Endothelial cell of umbilical vein (primary cell): ENCODE measurements around the gene RNF224. TPM values are rescaled to one million over a fixed set of nuclear protein-coding genes. Genes with fewer than 3 reads are reported as not detected.

ENCODE experiments used
- BruUV-seq: library from RNA; stranded (reverse); fragments of 400-500 nt; replicated peaks from 2 replicates; lab custom pipeline; 2021; lab: Mats Ljungman, UMichigan
- CTCF ChIA-PET: fragments of 300-600, 350-600 bp; sonication (Branson Sonifier 250); formaldehyde crosslinking; loops from one replicate; lab custom pipeline; 2021; ENCODE audit warnings: antibody characterized with exemption, inconsistent platforms; lab: Charles Lee
- POLR2A ChIA-PET: fragments of 300-600, 350-600 bp; sonication (Branson Sonifier 250); formaldehyde crosslinking; loops from one replicate; lab custom pipeline; 2021; ENCODE audit warnings: antibody characterized with exemption, inconsistent platforms; lab: Charles Lee
- DNase-seq: peaks from one replicate; pipeline ENCODE4 v3.0.0-alpha.2; 2011; ENCODE audit warnings: low read depth, low spot score
- FAIRE-seq: peaks from 2 replicates; lab custom pipeline; 2011; peaks lifted over from hg19 to GRCh38; lab: Jason Lieb, UNC
- H2AFZ ChIP-seq: 2 replicates; pipeline ENCODE4 v1.6.0; 2012; ENCODE audit warnings: low read depth, low read length, control low read depth, inconsistent platforms
- H3K27ac ChIP-seq: 2 replicates; pipeline ENCODE4 v1.5.1; 2011; ENCODE audit warnings: low read depth, mild to moderate bottlenecking, control low read depth, low read length, moderate library complexity; ENCODE audit not compliant: insufficient read depth
- H3K27me3 ChIP-seq, 2 experiments: 2 replicates each; pipeline versions ENCODE4 v1.6.0 to v1.6.1; 2011; ENCODE audit warnings: low read length in 2 of 2, mixed read lengths in 1 of 2; ENCODE audit not compliant: control insufficient read depth in 2 of 2, insufficient read depth in 2 of 2
- H3K36me3 ChIP-seq, 2 experiments: 2 replicates in 1 of 2; 3 replicates in 1 of 2; pipeline ENCODE4 v1.5.1; 2011; ENCODE audit warnings: low read length in 2 of 2, mild to moderate bottlenecking in 1 of 2, moderate library complexity in 1 of 2; ENCODE audit not compliant: control insufficient read depth in 2 of 2, insufficient read depth in 2 of 2; ENCODE audit errors: extremely low read depth in 1 of 2
- H3K4me1 ChIP-seq: 3 replicates; pipeline ENCODE4 v1.5.1; 2011; ENCODE audit warnings: mild to moderate bottlenecking, low read length; ENCODE audit not compliant: control insufficient read depth, insufficient read depth; ENCODE audit errors: extremely low read depth
- H3K4me2 ChIP-seq: 2 replicates; pipeline ENCODE4 v1.6.1; 2011; ENCODE audit warnings: low read length, control low read depth, mixed read lengths; ENCODE audit not compliant: insufficient read depth
- H3K4me3 ChIP-seq, 3 experiments: fragments of 200-600 bp in 1 of 3; sonication (generic), shearing (Covaris generic) in 1 of 3; replicated peaks in 1 of 3; 2 replicates each; pipeline ENCODE4 v1.5.1; 2011 to 2016; ENCODE audit warnings: control low read depth in 3 of 3, low read length in 3 of 3, mild to moderate bottlenecking in 2 of 3, inconsistent platforms in 1 of 3, low read depth in 1 of 3, moderate library complexity in 1 of 3; ENCODE audit not compliant: insufficient read depth in 1 of 3
- H3K79me2 ChIP-seq: 2 replicates; pipeline ENCODE4 v1.6.0; 2012; ENCODE audit warnings: low read length, inconsistent platforms; ENCODE audit not compliant: control insufficient read depth, insufficient read depth
- H3K9ac ChIP-seq: replicated peaks from 2 replicates; pipeline ENCODE3; 2011; ENCODE audit warnings: low read length, control low read depth; ENCODE audit not compliant: insufficient read depth; ENCODE audit errors: extremely low read depth
- H3K9me1 ChIP-seq: replicated peaks from 3 replicates; pipeline ENCODE4 v1.6.0; 2011; ENCODE audit warnings: mild to moderate bottlenecking, low read length; ENCODE audit not compliant: control insufficient read depth, insufficient read depth; ENCODE audit errors: extremely low read depth
- H3K9me3 ChIP-seq: replicated peaks from 2 replicates; pipeline ENCODE4 v1.5.1; 2012; ENCODE audit warnings: low read length, inconsistent platforms; ENCODE audit not compliant: control insufficient read depth, insufficient read depth
- H4K20me1 ChIP-seq: replicated peaks from 2 replicates; pipeline ENCODE3; 2011; ENCODE audit warnings: mild to moderate bottlenecking, low read length; ENCODE audit not compliant: control insufficient read depth, insufficient read depth; ENCODE audit errors: extremely low read depth
- EZH2 ChIP-seq: IDR thresholded peaks from 2 replicates; pipeline ENCODE4 v1.6.1; 2012; ENCODE audit warnings: borderline replicate concordance, low read depth, mild to moderate bottlenecking, moderate library complexity, low read length, inconsistent platforms; ENCODE audit not compliant: severe bottlenecking
- FOS ChIP-seq: IDR thresholded peaks from 2 replicates; pipeline ENCODE4 v1.6.1; 2011; ENCODE audit warnings: mild to moderate bottlenecking, low read length, moderate library complexity, borderline replicate concordance; ENCODE audit not compliant: insufficient read depth
- GATA2 ChIP-seq: IDR thresholded peaks from 2 replicates; pipeline ENCODE4 v1.7.0; 2011; ENCODE audit warnings: low read depth, mild to moderate bottlenecking, moderate library complexity, mixed read lengths, low read length; ENCODE audit not compliant: insufficient read length, insufficient read depth
- JUN ChIP-seq: IDR thresholded peaks from 2 replicates; pipeline ENCODE4 v1.6.1; 2011; ENCODE audit warnings: borderline replicate concordance, low read depth; ENCODE audit not compliant: insufficient read length, insufficient read depth
- MYC ChIP-seq: IDR thresholded peaks from one replicate; pipeline ENCODE4 v1.6.1; 2011; ENCODE audit warnings: mild to moderate bottlenecking, low read depth, low read length
- POLR2A ChIP-seq: IDR thresholded peaks from 2 replicates; pipeline ENCODE4 v1.6.1; 2012; ENCODE audit warnings: low read depth, mild to moderate bottlenecking, control low read depth, low read length
- POLR2AphosphoS5 ChIP-seq: IDR thresholded peaks from 2 replicates; pipeline ENCODE4 v1.6.1; 2012; ENCODE audit warnings: low read depth, mild to moderate bottlenecking, control low read depth, low read length, moderate library complexity; ENCODE audit not compliant: insufficient read depth
- dilution Hi-C: fragments of 300-500 bp; cut with MboI; formaldehyde crosslinking; loops from one replicate; pipeline ENCODE4 v1.15.0; 2019; ENCODE audit warnings: low sequenced_read_pairs; ENCODE audit not compliant: extremely low pct_ligation_motif_present
- intact Hi-C: fragments of 100-400 bp; cut with micrococcal nuclease; formaldehyde crosslinking; loops from one replicate; pipeline ENCODE4 v1.10.0; 2022
- polyA plus RNA-seq, 4 experiments: library from polyadenylated mRNA; depleted of rRNA in 3 of 4; stranded (reverse) in 3 of 4; unstranded in 1 of 4; fragments of >200 nt; gene quantifications; 2 replicates each; pipeline versions ENCODE4 v1.2.1 to v1.2.3, GENCODE V29; 2011 to 2012; ENCODE audit warnings: missing spikeins in 1 of 4
- total RNA-seq: library from RNA; stranded (reverse); gene quantifications from 2 replicates; pipeline ENCODE4 v1.2.3, GENCODE V29; 2021
- TF ChIP-seq, protein P1 (sequence below), 2 donors: IDR thresholded peaks; 1 replicate in 1 of 2; 2 replicates in 1 of 2; pipeline ENCODE4 v1.5.1; 2011; ENCODE audit warnings: low read length in 2 of 2, mild to moderate bottlenecking in 2 of 2, moderate library complexity in 2 of 2, control low read depth in 1 of 2, inconsistent platforms in 1 of 2, low read depth in 1 of 2; ENCODE audit not compliant: insufficient read depth in 1 of 2; ENCODE audit errors: extremely low read depth in 1 of 2
- TF ChIP-seq, protein P2 (sequence below): IDR thresholded peaks from 2 replicates; pipeline ENCODE4 v1.6.1; 2011; ENCODE audit not compliant: insufficient read depth, insufficient read length

The RNF224 gene
- total and polyA plus RNA-seq, 2 donors (not counting 3 experiments of a cell fraction or from before 2014, with no cell fraction given): not detected

DNA sequence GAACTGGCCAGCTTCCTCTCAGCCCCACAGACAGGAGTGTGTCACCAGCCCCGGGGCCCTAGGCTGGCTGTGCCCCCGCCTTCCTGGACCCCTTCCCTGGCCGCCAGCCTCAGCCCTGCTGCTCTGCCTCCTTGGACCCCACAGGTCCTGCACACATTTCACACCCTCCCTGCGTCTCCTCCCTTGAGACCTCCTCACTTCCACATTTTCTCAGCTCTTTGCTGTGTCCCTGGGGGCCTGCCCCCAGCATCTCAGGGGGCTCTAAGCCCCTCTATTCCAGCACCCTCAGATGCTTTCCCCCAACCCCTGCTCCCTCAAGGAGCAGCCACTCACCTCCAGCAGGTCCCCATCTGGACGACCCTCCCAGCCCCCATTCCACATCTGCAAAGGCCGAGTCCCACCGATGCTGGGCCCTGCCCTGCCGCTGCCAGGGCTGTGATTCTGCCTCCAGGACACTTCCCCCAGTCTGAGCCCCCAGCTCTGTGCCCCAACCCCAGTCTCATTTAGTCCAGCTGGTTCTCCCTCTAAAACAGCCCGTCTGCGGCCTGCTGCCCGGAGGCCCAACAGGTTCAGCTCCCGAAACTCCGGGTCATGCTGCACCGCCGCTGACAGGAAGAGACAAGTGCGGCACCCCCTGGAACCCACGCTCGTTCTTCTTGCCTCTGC, 7.6 kb downstream of the RNF224 start:
- H3K36me3 ChIP-seq: no peaks in the 10 kb centered on the region
- TF ChIP-seq, protein P1, sequence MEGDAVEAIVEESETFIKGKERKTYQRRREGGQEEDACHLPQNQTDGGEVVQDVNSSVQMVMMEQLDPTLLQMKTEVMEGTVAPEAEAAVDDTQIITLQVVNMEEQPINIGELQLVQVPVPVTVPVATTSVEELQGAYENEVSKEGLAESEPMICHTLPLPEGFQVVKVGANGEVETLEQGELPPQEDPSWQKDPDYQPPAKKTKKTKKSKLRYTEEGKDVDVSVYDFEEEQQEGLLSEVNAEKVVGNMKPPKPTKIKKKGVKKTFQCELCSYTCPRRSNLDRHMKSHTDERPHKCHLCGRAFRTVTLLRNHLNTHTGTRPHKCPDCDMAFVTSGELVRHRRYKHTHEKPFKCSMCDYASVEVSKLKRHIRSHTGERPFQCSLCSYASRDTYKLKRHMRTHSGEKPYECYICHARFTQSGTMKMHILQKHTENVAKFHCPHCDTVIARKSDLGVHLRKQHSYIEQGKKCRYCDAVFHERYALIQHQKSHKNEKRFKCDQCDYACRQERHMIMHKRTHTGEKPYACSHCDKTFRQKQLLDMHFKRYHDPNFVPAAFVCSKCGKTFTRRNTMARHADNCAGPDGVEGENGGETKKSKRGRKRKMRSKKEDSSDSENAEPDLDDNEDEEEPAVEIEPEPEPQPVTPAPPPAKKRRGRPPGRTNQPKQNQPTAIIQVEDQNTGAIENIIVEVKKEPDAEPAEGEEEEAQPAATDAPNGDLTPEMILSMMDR (IDR thresholded peaks at IDR 0.05; ENCODE audit: extremely low read depth in 1 of 2, insufficient read depth in 1 of 2, low read depth in 1 of 2, low read length in 2 of 2): no peak
- TF ChIP-seq MYC (no peak), JUN (no peak), EZH2 (no peak), POLR2AphosphoS5 (no peak), POLR2A (no peak), GATA2 (no peak), FOS (no peak)
- TF ChIP-seq, protein P2, sequence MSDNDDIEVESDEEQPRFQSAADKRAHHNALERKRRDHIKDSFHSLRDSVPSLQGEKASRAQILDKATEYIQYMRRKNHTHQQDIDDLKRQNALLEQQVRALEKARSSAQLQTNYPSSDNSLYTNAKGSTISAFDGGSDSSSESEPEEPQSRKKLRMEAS: no peak
- no peak overlapping the region for H3K9ac ChIP-seq
- no peak overlapping the region for H3K27ac ChIP-seq
- no peak for DNase-seq
- H3K9me1 ChIP-seq: no peaks in the 10 kb centered on the region
- ChIA-PET POLR2A (no interaction called here), CTCF (interaction anchor here (0.9 to 1.3 kb wide), 6 partner anchors 11 to 206 kb away, joined by 3 to 9 read pairs (median 4); partner anchors contain the start of gene NPDC1)
- H3K9me3 ChIP-seq: no peaks in the 10 kb centered on the region
- dilution Hi-C loops (no loop called here), intact Hi-C loops (loop anchor here (5.0 kb wide), 1 partner anchor 448 kb away; no protein-coding TSS in a partner anchor)
- H3K4me3 ChIP-seq: no peak overlapping the region
- no TSS peak for BruUV-seq
- no peak for FAIRE-seq
- no peak overlapping the region for H3K4me2 ChIP-seq
- no peaks in the 10 kb centered on the region for H3K27me3 ChIP-seq
- no peak overlapping the region for H2AFZ ChIP-seq
- H4K20me1 ChIP-seq: no peaks in the 10 kb centered on the region
- H3K79me2 ChIP-seq: peaks cover 4% of the 10 kb centered on the region
- no peaks in the 10 kb centered on the region for H3K4me1 ChIP-seq
